CD14-positive monocyte (primary cell): ENCODE measurements around the gene KSR1. TPM values are rescaled to one million over a fixed set of nuclear protein-coding genes. Genes with fewer than 3 reads are reported as not detected.
"Not testable (repeated sequence)": the region's sequence is repeated elsewhere in the genome, so short reads cannot be mapped to it uniquely, and the experiment has no call there.

Experiments used
- DNase-seq, 3 donors: peaks; one replicate each; pipeline ENCODE4 v3.0.0-alpha.2; 2011 to 2022
- H2AFZ ChIP-seq: 2 replicates; pipeline ENCODE4 v1.6.0; 2012; ENCODE audit warnings: mild to moderate bottlenecking, low read depth, low read length, inconsistent platforms; ENCODE audit not compliant: insufficient read depth, poor library complexity, severe bottlenecking
- H3K27ac ChIP-seq, 2 donors: 1 replicate in 1 of 2; 2 replicates in 1 of 2; pipeline ENCODE4 v1.5.1; 2012 to 2013; ENCODE audit warnings: low read length in 2 of 2, control low read depth in 1 of 2, inconsistent platforms in 1 of 2, low read depth in 1 of 2, mild to moderate bottlenecking in 1 of 2
- H3K27me3 ChIP-seq, 2 donors: one replicate each; pipeline versions ENCODE4 v1.6.0 to v1.6.1; 2011 to 2013; ENCODE audit warnings: low read length in 2 of 2; ENCODE audit not compliant: control insufficient read depth in 2 of 2, insufficient read depth in 2 of 2
- H3K36me3 ChIP-seq, 2 donors: replicated peaks in 1 of 2; 1 replicate in 1 of 2; 2 replicates in 1 of 2; pipeline versions ENCODE4 v1.5.1 to v1.6.1; 2012 to 2013; ENCODE audit warnings: low read length in 2 of 2, control low read depth in 1 of 2, inconsistent platforms in 1 of 2, mild to moderate bottlenecking in 1 of 2; ENCODE audit not compliant: insufficient read depth in 2 of 2, control insufficient read depth in 1 of 2
- H3K4me1 ChIP-seq, 2 donors: 1 replicate in 1 of 2; 2 replicates in 1 of 2; pipeline versions ENCODE4 v1.5.1 to v1.6.1; 2012 to 2013; ENCODE audit warnings: low read length in 2 of 2, control low read depth in 1 of 2, inconsistent platforms in 1 of 2, mild to moderate bottlenecking in 1 of 2, moderate library complexity in 1 of 2; ENCODE audit not compliant: insufficient read depth in 2 of 2, control insufficient read depth in 1 of 2
- H3K4me2 ChIP-seq: replicated peaks from 2 replicates; pipeline ENCODE3; 2012; ENCODE audit warnings: low read length, moderate library complexity, mild to moderate bottlenecking; ENCODE audit not compliant: poor library complexity, severe bottlenecking; ENCODE audit errors: extremely low read depth
- H3K4me3 ChIP-seq, 3 experiments: fragments of 200-600 bp in 1 of 3; sonication (generic) in 1 of 3; replicated peaks in 1 of 3; 1 replicate in 2 of 3; 2 replicates in 1 of 3; pipeline ENCODE4 v1.5.1; 2011 to 2013; ENCODE audit warnings: low read length in 3 of 3, mild to moderate bottlenecking in 3 of 3, control low read depth in 2 of 3, low read depth in 2 of 3, inconsistent platforms in 1 of 3, moderate library complexity in 1 of 3
- H3K79me2 ChIP-seq: 2 replicates; pipeline ENCODE4 v1.6.0; 2012; ENCODE audit warnings: mild to moderate bottlenecking, control low read depth, inconsistent platforms, low read length, moderate library complexity; ENCODE audit not compliant: insufficient read depth
- H3K9ac ChIP-seq: 2 replicates; pipeline ENCODE4 v1.6.0; 2017; ENCODE audit warnings: low read length, mild to moderate bottlenecking; ENCODE audit not compliant: insufficient read depth, poor library complexity, severe bottlenecking
- H3K9me3 ChIP-seq, 2 donors: replicated peaks in 1 of 2; 1 replicate in 1 of 2; 2 replicates in 1 of 2; pipeline versions ENCODE4 v1.5.1 to v1.6.1; 2012 to 2013; ENCODE audit warnings: low read length in 2 of 2, control low read depth in 1 of 2; ENCODE audit not compliant: control insufficient read depth in 1 of 2, insufficient read depth in 1 of 2
- H4K20me1 ChIP-seq: 2 replicates; pipeline ENCODE4 v1.6.0; 2012; ENCODE audit warnings: mild to moderate bottlenecking, low read length, control low read depth, moderate library complexity; ENCODE audit not compliant: insufficient read depth
- H3K27ac Mint-ChIP-seq, 7 donors: one replicate each; pipeline ENCODE4 v1.8.0; 2020; ENCODE audit warnings: mild to moderate bottlenecking in 7 of 7, mixed read lengths in 7 of 7, moderate library complexity in 6 of 7, inconsistent platforms in 2 of 7
- H3K27me3 Mint-ChIP-seq, 3 donors: one replicate each; pipeline ENCODE4 v1.8.0; 2021 to 2022; ENCODE audit warnings: low read depth in 3 of 3, mild to moderate bottlenecking in 3 of 3, mixed read lengths in 3 of 3, moderate library complexity in 3 of 3, inconsistent platforms in 1 of 3
- H3K36me3 Mint-ChIP-seq, 2 donors: one replicate each; pipeline ENCODE4 v1.8.0; 2020; ENCODE audit warnings: mixed read lengths in 2 of 2, inconsistent platforms in 1 of 2, mild to moderate bottlenecking in 1 of 2
- H3K4me1 Mint-ChIP-seq: one replicate; pipeline ENCODE4 v1.8.0; 2020; ENCODE audit warnings: mild to moderate bottlenecking, mixed read lengths
- H3K4me3 Mint-ChIP-seq, 2 donors: one replicate each; pipeline ENCODE4 v1.8.0; 2020; ENCODE audit warnings: mild to moderate bottlenecking in 2 of 2, mixed read lengths in 2 of 2, moderate library complexity in 1 of 2
- H3K9me3 Mint-ChIP-seq, 7 donors: one replicate each; pipeline ENCODE4 v1.8.0; 2020 to 2022; ENCODE audit warnings: mixed read lengths in 7 of 7, mild to moderate bottlenecking in 6 of 7, moderate library complexity in 6 of 7, inconsistent platforms in 2 of 7
- WGBS: methylation state at CpG from one replicate; pipeline ENCODE4 v1.1.5; 2013; ENCODE audit warnings: missing lambda C conversion rate; ENCODE audit not compliant: insufficient coverage; 5-methylcytosine and 5-hydroxymethylcytosine counted together
- intact Hi-C, 2 donors: fragments of 100-400 bp; cut with micrococcal nuclease; formaldehyde crosslinking; loops; one replicate each; pipeline versions ENCODE4 v1.15.0 to v1.15.1; 2023
- polyA plus RNA-seq, 3 donors: library from polyadenylated mRNA; depleted of rRNA in 1 of 3; unstranded in 2 of 3; stranded (reverse) in 1 of 3; fragments of 300-500 nt in 2 of 3; fragments of >200 nt in 1 of 3; fragmentation: Illumina TruSeq in 2 of 3; gene quantifications; 1 replicate in 2 of 3; 2 replicates in 1 of 3; pipeline ENCODE4 v1.2.3, GENCODE V29; 2012 to 2021
- TF ChIP-seq, protein P1 (sequence below): fragments of 200-600 bp; IDR thresholded peaks from one replicate; pipeline ENCODE4 v1.8.0; 2022; ENCODE audit warnings: antibody characterized with exemption, mild to moderate bottlenecking

Gene KSR1
- polyA plus RNA-seq, 3 donors: 1.2 to 111 (median 4.2) TPM

DNA sequence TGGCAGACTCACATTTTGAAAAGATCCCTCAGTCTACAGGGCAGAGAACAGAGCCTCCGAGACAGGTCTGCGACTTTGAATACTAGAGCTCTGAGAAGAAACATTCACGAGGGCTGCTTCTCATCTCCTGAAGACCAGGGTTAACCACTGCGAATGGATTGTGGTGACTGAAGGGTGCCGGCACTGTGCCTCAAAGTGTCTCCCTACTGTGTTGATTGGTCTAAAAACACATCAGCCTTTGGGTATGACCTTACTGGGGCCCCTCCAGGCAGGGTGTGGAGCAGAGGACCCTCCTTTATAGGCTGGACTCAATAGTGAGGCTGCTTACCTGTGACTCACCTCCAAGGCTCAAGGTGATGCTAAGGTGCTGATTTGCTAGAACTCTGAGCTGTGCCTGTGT, 172.1 kb downstream of the KSR1 start:
- H3K4me3 ChIP-seq: no peak overlapping the region
- Mint-ChIP-seq H3K4me1 (peaks cover 28% of the 10 kb centered on the region), H3K4me3 (no peak overlapping the region), H3K36me3 (peaks cover 39 to 54% of the 10 kb centered on the region in 2 donors), H3K27ac (no peak overlapping the region), H3K27me3 (peaks cover 0 to 2% (median 0%) of the 10 kb centered on the region in 3 donors), H3K9me3 (no peaks in the 10 kb centered on the region)
- peaks cover 27 to 43% of the 10 kb centered on the region in 2 donors for H3K36me3 ChIP-seq
- intact Hi-C loops: no loop called here
- no peak overlapping the region for H3K27ac ChIP-seq
- no peak overlapping the region for H2AFZ ChIP-seq
- TF ChIP-seq, protein P1, sequence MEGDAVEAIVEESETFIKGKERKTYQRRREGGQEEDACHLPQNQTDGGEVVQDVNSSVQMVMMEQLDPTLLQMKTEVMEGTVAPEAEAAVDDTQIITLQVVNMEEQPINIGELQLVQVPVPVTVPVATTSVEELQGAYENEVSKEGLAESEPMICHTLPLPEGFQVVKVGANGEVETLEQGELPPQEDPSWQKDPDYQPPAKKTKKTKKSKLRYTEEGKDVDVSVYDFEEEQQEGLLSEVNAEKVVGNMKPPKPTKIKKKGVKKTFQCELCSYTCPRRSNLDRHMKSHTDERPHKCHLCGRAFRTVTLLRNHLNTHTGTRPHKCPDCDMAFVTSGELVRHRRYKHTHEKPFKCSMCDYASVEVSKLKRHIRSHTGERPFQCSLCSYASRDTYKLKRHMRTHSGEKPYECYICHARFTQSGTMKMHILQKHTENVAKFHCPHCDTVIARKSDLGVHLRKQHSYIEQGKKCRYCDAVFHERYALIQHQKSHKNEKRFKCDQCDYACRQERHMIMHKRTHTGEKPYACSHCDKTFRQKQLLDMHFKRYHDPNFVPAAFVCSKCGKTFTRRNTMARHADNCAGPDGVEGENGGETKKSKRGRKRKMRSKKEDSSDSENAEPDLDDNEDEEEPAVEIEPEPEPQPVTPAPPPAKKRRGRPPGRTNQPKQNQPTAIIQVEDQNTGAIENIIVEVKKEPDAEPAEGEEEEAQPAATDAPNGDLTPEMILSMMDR: no peak
- DNase-seq: no peak
- H3K4me2 ChIP-seq: no peak overlapping the region
- peaks cover 24% of the 10 kb centered on the region for H3K79me2 ChIP-seq
- 91% methylated on average over 5 of the region's 5 CpGs for WGBS
- no peaks in the 10 kb centered on the region for H3K9me3 ChIP-seq
- H3K27me3 ChIP-seq: no peaks in the 10 kb centered on the region
- H3K4me1 ChIP-seq: peaks cover 20 to 24% of the 10 kb centered on the region in 2 donors
- H3K9ac ChIP-seq: no peak overlapping the region
- H4K20me1 ChIP-seq: peaks cover 23% of the 10 kb centered on the region

DNA sequence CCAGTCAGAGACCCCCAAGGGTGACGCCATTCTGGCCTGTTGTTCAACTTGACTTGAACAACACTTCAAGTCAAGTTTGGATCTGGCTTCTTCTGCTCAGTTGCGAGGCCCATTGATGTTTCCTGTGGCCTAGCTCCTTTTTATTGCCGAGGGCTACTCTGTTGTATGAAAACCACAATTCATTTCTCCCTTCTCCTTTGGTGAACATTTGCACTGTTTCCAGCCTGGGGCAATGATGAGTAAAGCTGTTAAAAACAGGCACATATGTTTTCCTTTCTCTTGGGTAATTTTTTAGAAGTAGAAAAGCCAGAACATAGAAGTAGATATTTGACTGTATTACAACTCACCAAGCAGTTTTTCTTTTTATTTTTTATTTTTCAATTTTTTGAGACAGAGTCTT, 173.0 kb downstream of the KSR1 start:
- H3K36me3 Mint-ChIP-seq: peaks cover 34 to 51% of the 10 kb centered on the region in 2 donors
- H3K4me1 Mint-ChIP-seq: peaks cover 37% of the 10 kb centered on the region
- 50% methylated on average over 2 of the region's 3 CpGs for WGBS
- H3K9ac ChIP-seq, H3K27me3 Mint-ChIP-seq, H3K4me3 ChIP-seq, H3K27ac ChIP-seq, H3K4me2 ChIP-seq, H2AFZ ChIP-seq, H3K27me3 ChIP-seq, H3K9me3 Mint-ChIP-seq, intact Hi-C loops, H3K9me3 ChIP-seq, DNase-seq, H3K4me3 Mint-ChIP-seq: not testable (repeated sequence)
- peaks cover 29 to 32% of the 10 kb centered on the region in 2 donors for H3K4me1 ChIP-seq
- H3K27ac Mint-ChIP-seq: peak overlapping the region in 2 of 7 donors; percentile 43 to 47
- peaks cover 32% of the 10 kb centered on the region for H4K20me1 ChIP-seq
- peaks cover 33% of the 10 kb centered on the region for H3K79me2 ChIP-seq
- H3K36me3 ChIP-seq: peaks cover 20 to 34% of the 10 kb centered on the region in 2 donors
